Testis (tissue), 2 donors: ENCODE data around the gene CCNL1.
"Not testable (repeated sequence)": the region's sequence is repeated elsewhere in the genome, so short reads cannot be mapped to it uniquely, and the experiment has no call there.

ENCODE experiments used
- CTCF ChIP-seq, 3 experiments: fragments of 450-650 bp in 2 of 3; fragments of 200-600 bp in 1 of 3; sonication (generic) in 1 of 3; IDR thresholded peaks; one replicate each; pipeline ENCODE4 v1.5.1; 2016 to 2019; ENCODE audit warnings: antibody characterized with exemption in 3 of 3, mild to moderate bottlenecking in 2 of 3, moderate library complexity in 1 of 3
- POLR2A ChIP-seq: fragments of 450-650 bp; IDR thresholded peaks from one replicate; pipeline ENCODE4 v1.6.1; 2017; ENCODE audit warnings: antibody characterized with exemption, mild to moderate bottlenecking, moderate library complexity

DNA sequence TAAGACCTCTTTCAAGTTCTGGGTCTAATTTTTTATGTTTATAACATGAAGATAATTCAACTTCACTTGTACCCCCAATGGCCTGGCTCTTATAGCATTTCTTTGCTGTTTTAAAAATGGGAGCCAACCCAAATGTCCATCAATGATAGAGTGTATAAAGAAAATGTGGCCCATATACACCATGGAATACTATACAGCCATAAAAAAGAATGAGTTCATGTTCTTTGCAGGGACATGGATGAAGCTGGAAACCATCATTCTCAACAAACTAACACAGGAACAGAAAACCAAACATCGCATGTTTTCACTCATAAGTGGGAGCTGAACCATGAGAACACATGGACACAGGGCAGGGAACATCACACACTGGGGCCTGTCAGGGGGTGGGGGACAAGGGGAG, 57.4 kb downstream of the CCNL1 start:
- not testable (repeated sequence) for TF ChIP-seq CTCF (IDR thresholded peaks at IDR 0.05); POLR2A
